ENCODE measurements around the gene PRPF19. TPM values are rescaled to one million over a fixed set of nuclear protein-coding genes. Genes with fewer than 3 reads are reported as not detected.

The PRPF19 gene
- total RNA-seq, 1 donor from 2014 or later = 36.5 TPM

DNA sequence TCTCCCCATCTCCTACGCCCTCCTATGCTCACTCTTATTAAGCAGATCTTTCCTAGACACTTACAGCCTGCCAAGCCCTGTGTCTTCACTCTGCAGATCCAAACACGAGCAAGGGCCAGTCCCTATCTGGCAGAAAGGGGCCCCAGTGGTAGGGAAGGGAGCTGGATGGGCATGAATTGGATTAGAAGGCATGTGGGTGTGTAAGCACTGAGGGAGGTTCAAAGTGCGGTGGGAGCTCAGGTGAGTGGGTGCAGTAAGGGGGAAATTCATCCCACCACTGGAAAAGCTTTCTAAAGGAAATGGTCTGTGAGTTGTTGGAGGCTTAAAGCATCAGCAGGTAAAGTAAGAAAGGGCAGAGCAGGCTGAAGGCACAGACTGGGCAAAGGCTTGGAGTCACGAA is 23.4 kb upstream of the PRPF19 start:
- H3K9me3 ChIP-seq (replicated peaks) = no peaks in the 10 kb centered on the region
- no peak for DNase-seq
- H3K27ac ChIP-seq (replicated peaks) = no peak overlapping the region
- H3K4me3 ChIP-seq = no peak overlapping the region
- intact Hi-C loops (cut with micrococcal nuclease) = no loop called here
- peaks cover 6% of the 10 kb centered on the region for H3K36me3 ChIP-seq
- TF ChIP-seq, protein P1, sequence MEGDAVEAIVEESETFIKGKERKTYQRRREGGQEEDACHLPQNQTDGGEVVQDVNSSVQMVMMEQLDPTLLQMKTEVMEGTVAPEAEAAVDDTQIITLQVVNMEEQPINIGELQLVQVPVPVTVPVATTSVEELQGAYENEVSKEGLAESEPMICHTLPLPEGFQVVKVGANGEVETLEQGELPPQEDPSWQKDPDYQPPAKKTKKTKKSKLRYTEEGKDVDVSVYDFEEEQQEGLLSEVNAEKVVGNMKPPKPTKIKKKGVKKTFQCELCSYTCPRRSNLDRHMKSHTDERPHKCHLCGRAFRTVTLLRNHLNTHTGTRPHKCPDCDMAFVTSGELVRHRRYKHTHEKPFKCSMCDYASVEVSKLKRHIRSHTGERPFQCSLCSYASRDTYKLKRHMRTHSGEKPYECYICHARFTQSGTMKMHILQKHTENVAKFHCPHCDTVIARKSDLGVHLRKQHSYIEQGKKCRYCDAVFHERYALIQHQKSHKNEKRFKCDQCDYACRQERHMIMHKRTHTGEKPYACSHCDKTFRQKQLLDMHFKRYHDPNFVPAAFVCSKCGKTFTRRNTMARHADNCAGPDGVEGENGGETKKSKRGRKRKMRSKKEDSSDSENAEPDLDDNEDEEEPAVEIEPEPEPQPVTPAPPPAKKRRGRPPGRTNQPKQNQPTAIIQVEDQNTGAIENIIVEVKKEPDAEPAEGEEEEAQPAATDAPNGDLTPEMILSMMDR (IDR thresholded peaks at IDR 0.05; ENCODE audit: borderline replicate concordance) = no peak
- H3K27me3 ChIP-seq (ENCODE audit: low read depth) = peaks cover 24% of the 10 kb centered on the region
- H3K4me1 ChIP-seq = peaks cover 12% of the 10 kb centered on the region

DNA sequence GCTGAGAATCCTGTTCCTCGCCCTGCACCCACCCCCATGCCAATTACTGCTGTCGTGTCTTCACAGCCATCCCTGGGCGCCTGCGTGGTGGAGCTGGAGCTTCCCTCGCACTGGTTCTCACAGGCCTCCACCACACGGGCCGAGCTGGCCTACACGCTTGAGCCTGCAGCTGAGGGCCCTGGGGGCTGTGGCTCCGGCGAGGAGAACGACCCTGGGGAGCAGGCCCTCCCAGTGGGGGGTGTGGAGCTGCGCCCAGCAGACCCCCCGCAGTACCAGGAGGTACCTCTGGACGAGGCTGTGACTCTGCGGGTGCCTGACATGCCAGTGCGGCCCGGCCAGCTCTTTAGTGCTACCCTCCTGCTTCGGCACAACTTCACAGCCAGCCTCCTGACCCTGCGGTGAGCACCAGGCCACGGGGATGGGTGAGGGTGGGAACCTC is 22.2 kb upstream of the PRPF19 start:
- peaks cover 24% of the 10 kb centered on the region for H3K4me1 ChIP-seq
- H3K4me3 ChIP-seq = no peak overlapping the region
- H3K27ac ChIP-seq (replicated peaks) = no peak overlapping the region
- intact Hi-C loops (cut with micrococcal nuclease) = no loop called here
- peaks cover 6% of the 10 kb centered on the region for H3K36me3 ChIP-seq
- H3K27me3 ChIP-seq (ENCODE audit: low read depth) = peaks cover 28% of the 10 kb centered on the region
- H3K9me3 ChIP-seq (replicated peaks) = no peaks in the 10 kb centered on the region
- DNase-seq = no peak
- TF ChIP-seq, protein P1 (IDR thresholded peaks at IDR 0.05; ENCODE audit: borderline replicate concordance) = no peak

DNA sequence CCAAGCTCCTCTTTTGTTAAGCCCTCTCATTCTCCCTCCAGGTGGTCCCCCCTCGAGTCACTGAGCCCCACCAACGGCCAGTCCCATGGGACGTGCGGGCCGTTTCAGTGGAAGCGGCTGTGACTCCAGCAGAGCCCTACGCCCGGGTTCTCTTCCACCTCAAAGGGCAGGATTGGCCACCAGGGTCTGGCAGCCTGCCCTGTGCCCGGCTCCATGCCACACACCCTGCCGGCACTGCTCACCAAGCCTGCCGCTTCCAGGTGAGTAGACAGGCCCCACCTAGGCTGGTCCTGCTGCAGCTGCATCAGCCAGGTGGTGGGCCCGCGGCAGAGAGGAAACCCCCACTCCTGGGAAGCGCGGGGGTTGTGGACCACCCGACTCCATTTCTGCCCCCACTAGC is 21.2 kb upstream of the PRPF19 start:
- Histone ChIP-seq H3K9me3 (replicated peaks) (no peaks in the 10 kb centered on the region), H3K27ac (replicated peaks) (no peak overlapping the region), H3K27me3 (ENCODE audit: low read depth) (peaks cover 28% of the 10 kb centered on the region), H3K4me1 (peaks cover 26% of the 10 kb centered on the region), H3K4me3 (no peak overlapping the region), H3K36me3 (peaks cover 13% of the 10 kb centered on the region)
- TF ChIP-seq, protein P1 (IDR thresholded peaks at IDR 0.05; ENCODE audit: borderline replicate concordance) = no peak
- DNase-seq = no peak
- intact Hi-C loops (cut with micrococcal nuclease) = no loop called here

DNA sequence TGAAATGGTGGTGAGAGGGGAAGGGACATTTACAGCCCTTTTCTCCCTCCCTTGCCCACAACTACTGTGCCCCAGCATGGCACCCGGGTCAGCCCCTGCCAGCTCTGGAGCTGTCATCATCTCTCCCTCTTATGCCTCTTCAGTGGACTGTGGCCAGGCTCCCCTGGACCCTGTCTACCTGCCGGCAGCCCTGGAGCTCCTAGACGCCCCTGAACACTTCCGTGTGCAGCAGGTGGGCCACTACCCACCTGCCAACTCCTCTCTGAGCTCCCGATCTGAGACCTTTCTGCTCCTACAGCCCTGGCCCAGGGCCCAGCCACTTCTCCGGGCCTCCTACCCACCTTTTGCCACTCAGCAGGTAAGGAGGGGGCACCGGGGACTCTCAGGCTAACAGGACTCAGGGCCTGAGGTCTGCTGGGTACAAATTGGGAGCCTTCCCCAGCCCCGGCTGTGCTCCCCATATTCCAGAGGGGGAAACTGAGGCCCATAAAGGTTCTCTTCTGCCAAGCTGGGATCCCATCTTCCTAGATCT is 20.7 kb upstream of the PRPF19 start:
- Histone ChIP-seq H3K4me3 (no peak overlapping the region), H3K36me3 (peaks cover 17% of the 10 kb centered on the region), H3K27ac (replicated peaks) (no peak overlapping the region), H3K9me3 (replicated peaks) (no peaks in the 10 kb centered on the region), H3K27me3 (ENCODE audit: low read depth) (peaks cover 28% of the 10 kb centered on the region), H3K4me1 (peaks cover 26% of the 10 kb centered on the region)
- no peak for DNase-seq
- TF ChIP-seq, protein P1 (IDR thresholded peaks at IDR 0.05; ENCODE audit: borderline replicate concordance) = no peak
- intact Hi-C loops (cut with micrococcal nuclease) = no loop called here

DNA sequence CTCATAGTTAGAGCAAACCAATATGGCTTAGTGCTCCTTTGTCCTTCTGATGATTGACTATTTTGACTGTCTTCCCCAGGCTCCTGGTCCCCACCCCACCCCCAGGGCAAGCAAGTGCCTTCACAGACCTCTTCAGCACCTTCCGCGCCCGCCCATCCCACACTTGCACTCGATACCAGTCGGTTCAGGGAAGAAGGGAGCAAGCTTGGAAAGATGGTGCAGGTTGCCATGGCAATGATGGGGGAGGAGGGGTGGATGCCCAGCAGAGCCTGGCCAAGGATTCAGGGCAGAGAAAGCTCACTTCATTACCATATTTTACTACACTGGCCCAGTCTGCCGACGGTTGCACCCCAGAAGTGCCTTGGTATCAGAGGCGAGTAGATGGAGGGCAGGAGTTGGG is 20.1 kb upstream of the PRPF19 start:
- H3K27ac ChIP-seq (replicated peaks) = no peak overlapping the region
- no peak for DNase-seq
- H3K4me1 ChIP-seq = peaks cover 26% of the 10 kb centered on the region
- H3K36me3 ChIP-seq = peaks cover 24% of the 10 kb centered on the region
- intact Hi-C loops (cut with micrococcal nuclease) = no loop called here
- TF ChIP-seq, protein P1 (IDR thresholded peaks at IDR 0.05; ENCODE audit: borderline replicate concordance) = no peak
- H3K27me3 ChIP-seq (ENCODE audit: low read depth) = peaks cover 28% of the 10 kb centered on the region
- no peak overlapping the region for H3K4me3 ChIP-seq
- no peaks in the 10 kb centered on the region for H3K9me3 ChIP-seq (replicated peaks)
